ENCODE results near the gene ERP27.

DNA sequence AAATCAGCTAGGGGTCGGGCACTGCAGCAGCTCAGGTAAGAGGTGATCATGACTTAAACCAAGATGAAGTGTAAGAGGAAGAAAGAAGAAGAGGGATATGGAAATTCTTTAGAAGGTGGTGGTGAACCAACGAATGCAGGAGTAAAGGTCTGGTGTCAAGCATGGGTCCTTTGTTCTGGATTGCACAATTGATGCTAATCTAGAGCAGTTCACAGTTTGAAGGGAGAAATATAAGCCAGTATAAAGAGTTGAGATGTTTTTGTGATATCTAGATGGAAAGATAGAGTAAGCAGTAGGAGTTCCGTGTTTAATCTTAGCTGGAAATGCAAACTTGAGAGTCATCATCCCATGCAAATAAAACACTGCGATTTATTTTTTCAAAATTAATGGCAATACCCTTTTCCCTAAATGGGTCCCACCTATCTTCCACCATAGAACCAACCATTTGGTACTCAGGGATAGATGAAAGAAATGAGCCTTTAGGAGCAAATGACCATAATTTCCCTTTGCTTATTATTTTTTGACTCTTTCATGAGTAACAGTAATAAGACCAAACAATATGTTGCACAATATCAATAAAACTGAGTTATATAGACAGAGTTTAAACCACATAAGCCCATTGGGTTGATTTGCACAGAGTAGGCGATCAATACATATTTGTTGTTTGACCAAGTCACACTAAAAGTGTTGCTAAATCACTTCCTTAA is 37.7 kb downstream of the ERP27 start:
- TF ChIP-seq, protein P1, sequence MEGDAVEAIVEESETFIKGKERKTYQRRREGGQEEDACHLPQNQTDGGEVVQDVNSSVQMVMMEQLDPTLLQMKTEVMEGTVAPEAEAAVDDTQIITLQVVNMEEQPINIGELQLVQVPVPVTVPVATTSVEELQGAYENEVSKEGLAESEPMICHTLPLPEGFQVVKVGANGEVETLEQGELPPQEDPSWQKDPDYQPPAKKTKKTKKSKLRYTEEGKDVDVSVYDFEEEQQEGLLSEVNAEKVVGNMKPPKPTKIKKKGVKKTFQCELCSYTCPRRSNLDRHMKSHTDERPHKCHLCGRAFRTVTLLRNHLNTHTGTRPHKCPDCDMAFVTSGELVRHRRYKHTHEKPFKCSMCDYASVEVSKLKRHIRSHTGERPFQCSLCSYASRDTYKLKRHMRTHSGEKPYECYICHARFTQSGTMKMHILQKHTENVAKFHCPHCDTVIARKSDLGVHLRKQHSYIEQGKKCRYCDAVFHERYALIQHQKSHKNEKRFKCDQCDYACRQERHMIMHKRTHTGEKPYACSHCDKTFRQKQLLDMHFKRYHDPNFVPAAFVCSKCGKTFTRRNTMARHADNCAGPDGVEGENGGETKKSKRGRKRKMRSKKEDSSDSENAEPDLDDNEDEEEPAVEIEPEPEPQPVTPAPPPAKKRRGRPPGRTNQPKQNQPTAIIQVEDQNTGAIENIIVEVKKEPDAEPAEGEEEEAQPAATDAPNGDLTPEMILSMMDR (IDR thresholded peaks at IDR 0.05; ENCODE audit: insufficient read depth, low read depth, low read length): no peak
- no peak for TF ChIP-seq EZH2 (IDR thresholded peaks at IDR 0.05; ENCODE audit: insufficient read depth, low read length)

All from astrocyte (in vitro differentiated cells and primary cell).